ENCODE measurements around the gene KCNE5.

DNA sequence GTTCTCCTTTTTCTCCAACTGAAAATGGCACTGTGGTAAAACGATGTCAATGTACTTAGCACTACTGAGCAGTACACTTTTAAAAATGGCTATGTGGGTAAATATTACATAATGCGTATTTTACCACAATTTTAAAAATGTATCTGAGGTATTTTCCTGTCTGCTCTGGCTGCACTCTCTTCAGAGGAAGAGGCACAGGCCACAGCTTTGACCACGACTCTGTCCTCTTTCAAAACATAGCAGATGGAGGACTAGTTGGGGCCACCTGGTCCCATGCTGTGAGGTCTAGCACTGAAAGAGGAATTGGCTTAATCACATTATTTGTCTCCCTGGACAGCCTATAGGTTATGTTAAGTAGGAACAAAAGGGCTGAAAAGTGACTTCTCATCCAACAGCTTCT, 5.2 kb downstream of the KCNE5 start:
- TF ChIP-seq, protein P1, sequence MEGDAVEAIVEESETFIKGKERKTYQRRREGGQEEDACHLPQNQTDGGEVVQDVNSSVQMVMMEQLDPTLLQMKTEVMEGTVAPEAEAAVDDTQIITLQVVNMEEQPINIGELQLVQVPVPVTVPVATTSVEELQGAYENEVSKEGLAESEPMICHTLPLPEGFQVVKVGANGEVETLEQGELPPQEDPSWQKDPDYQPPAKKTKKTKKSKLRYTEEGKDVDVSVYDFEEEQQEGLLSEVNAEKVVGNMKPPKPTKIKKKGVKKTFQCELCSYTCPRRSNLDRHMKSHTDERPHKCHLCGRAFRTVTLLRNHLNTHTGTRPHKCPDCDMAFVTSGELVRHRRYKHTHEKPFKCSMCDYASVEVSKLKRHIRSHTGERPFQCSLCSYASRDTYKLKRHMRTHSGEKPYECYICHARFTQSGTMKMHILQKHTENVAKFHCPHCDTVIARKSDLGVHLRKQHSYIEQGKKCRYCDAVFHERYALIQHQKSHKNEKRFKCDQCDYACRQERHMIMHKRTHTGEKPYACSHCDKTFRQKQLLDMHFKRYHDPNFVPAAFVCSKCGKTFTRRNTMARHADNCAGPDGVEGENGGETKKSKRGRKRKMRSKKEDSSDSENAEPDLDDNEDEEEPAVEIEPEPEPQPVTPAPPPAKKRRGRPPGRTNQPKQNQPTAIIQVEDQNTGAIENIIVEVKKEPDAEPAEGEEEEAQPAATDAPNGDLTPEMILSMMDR (IDR thresholded peaks at IDR 0.05), result no peak
- TF ChIP-seq POLR2A (IDR thresholded peaks at IDR 0.05), result no peak

Data from Peyer's patch (tissue), 4 donors.